KMS-11 (cell line): ENCODE results near the gene P4HA3.

Experiments
- H2AFZ ChIP-seq: fragments of 200-600 bp; sonication (generic); 2 replicates; pipeline ENCODE4 v1.6.1; 2016; ENCODE audit warnings: antibody characterized with exemption, mixed run types, low read depth
- H3K27ac ChIP-seq: fragments of 200-600 bp; sonication (generic); 2 replicates; pipeline ENCODE4 v1.6.1; 2016; ENCODE audit warnings: mild to moderate bottlenecking, mixed run types
- H3K27me3 ChIP-seq: fragments of 200-600 bp; sonication (generic); 2 replicates; pipeline ENCODE4 v1.6.1; 2017; ENCODE audit warnings: mild to moderate bottlenecking, low read depth, mixed run types, moderate library complexity; ENCODE audit not compliant: insufficient read depth
- H3K36me3 ChIP-seq: fragments of 200-600 bp; sonication (generic); 2 replicates; pipeline ENCODE4 v1.6.1; 2017; ENCODE audit warnings: mild to moderate bottlenecking, mixed run types; ENCODE audit not compliant: insufficient read depth
- H3K4me1 ChIP-seq: fragments of 200-600 bp; sonication (generic); 2 replicates; pipeline ENCODE4 v1.6.1; 2016; ENCODE audit warnings: mild to moderate bottlenecking, low read depth, mixed run types; ENCODE audit not compliant: poor library complexity, severe bottlenecking
- H3K4me2 ChIP-seq: fragments of 200-600 bp; sonication (generic); 2 replicates; pipeline ENCODE4 v1.7.0; 2016; ENCODE audit warnings: mild to moderate bottlenecking, mixed run types
- H3K4me3 ChIP-seq: fragments of 200-600 bp; sonication (generic); IDR thresholded peaks from 2 replicates; pipeline ENCODE4 v1.6.1; 2017; ENCODE audit warnings: low read depth, low read length, mixed read lengths; ENCODE audit not compliant: insufficient read depth
- H3K79me2 ChIP-seq: fragments of 200-600 bp; sonication (generic); 2 replicates; pipeline ENCODE4 v1.6.1; 2016; ENCODE audit warnings: low read depth, mixed run types; ENCODE audit not compliant: insufficient read depth
- H3K9ac ChIP-seq: fragments of 200-600 bp; sonication (generic); 2 replicates; pipeline ENCODE4 v1.6.1; 2016; ENCODE audit warnings: mild to moderate bottlenecking, mixed run types
- H4K20me1 ChIP-seq: fragments of 200-600 bp; sonication (generic); 2 replicates; pipeline ENCODE4 v1.6.1; 2016; ENCODE audit warnings: mild to moderate bottlenecking, mixed run types; ENCODE audit not compliant: insufficient read depth
- CTCF ChIP-seq: fragments of 200-600 bp; sonication (generic); conservative IDR thresholded peaks from 2 replicates; pipeline ENCODE4 v1.6.1; 2017; ENCODE audit warnings: low read depth, mild to moderate bottlenecking, antibody characterized with exemption, low read length, moderate library complexity, mixed read lengths

Gene P4HA3

GRCh38 chr11:74347381-74347780 lies 35.9 kb upstream of the P4HA3 start:
- peaks cover 7% of the 10 kb centered on the region for H3K4me1 ChIP-seq
- H3K4me2 ChIP-seq: no peak overlapping the region
- no peaks in the 10 kb centered on the region for H3K27me3 ChIP-seq
- H3K36me3 ChIP-seq: no peaks in the 10 kb centered on the region
- H2AFZ ChIP-seq: no peak overlapping the region
- H3K27ac ChIP-seq: no peak overlapping the region
- no peak overlapping the region for H3K4me3 ChIP-seq
- H3K9ac ChIP-seq: no peak overlapping the region
- H3K79me2 ChIP-seq: no peaks in the 10 kb centered on the region
- no peaks in the 10 kb centered on the region for H4K20me1 ChIP-seq
- no peak for TF ChIP-seq CTCF

GRCh38 chr11:74345420-74345819 lies 34.0 kb upstream of the P4HA3 start:
- Histone ChIP-seq H3K36me3 (no peaks in the 10 kb centered on the region), H2AFZ (no peak overlapping the region), H3K4me2 (no peak overlapping the region), H3K4me3 (no peak overlapping the region), H3K9ac (no peak overlapping the region), H3K27ac (no peak overlapping the region), H3K4me1 (peaks cover 12% of the 10 kb centered on the region), H3K79me2 (no peaks in the 10 kb centered on the region), H3K27me3 (no peaks in the 10 kb centered on the region), H4K20me1 (no peaks in the 10 kb centered on the region)
- no peak for TF ChIP-seq CTCF

- Histone ChIP-seq H3K27me3 (no peaks in the 10 kb centered on the region), H3K4me2 (no peak overlapping the region), H4K20me1 (no peaks in the 10 kb centered on the region), H3K4me1 (peaks cover 12% of the 10 kb centered on the region), H3K79me2 (no peaks in the 10 kb centered on the region), H2AFZ (no peak overlapping the region), H3K27ac (no peak overlapping the region), H3K4me3 (no peak overlapping the region), H3K9ac (no peak overlapping the region), H3K36me3 (no peaks in the 10 kb centered on the region)
- no peak for TF ChIP-seq CTCF
Measured at GRCh38 chr11:74341921-74342320, 30.5 kb upstream of the P4HA3 start.

GRCh38 chr11:74339619-74340018 lies 28.2 kb upstream of the P4HA3 start:
- no peak for TF ChIP-seq CTCF
- H3K27ac ChIP-seq: no peak overlapping the region

More at GRCh38 chr11:74339619-74340018, 28.2 kb upstream of the P4HA3 start:
- no peaks in the 10 kb centered on the region for H3K79me2 ChIP-seq
- H3K36me3 ChIP-seq: no peaks in the 10 kb centered on the region
- H2AFZ ChIP-seq: no peak overlapping the region
- no peak overlapping the region for H3K9ac ChIP-seq
- no peaks in the 10 kb centered on the region for H3K27me3 ChIP-seq
- H3K4me2 ChIP-seq: no peak overlapping the region
- peaks cover 12% of the 10 kb centered on the region for H3K4me1 ChIP-seq
- no peak overlapping the region for H3K4me3 ChIP-seq
- H4K20me1 ChIP-seq: no peaks in the 10 kb centered on the region
